HCT116 (cell line): ENCODE results near the gene DDX24. TPM values are rescaled to one million over a fixed set of nuclear protein-coding genes. Genes with fewer than 3 reads are reported as not detected.

Experiments
- ATAC-seq: fragments of 200-7000 bp; cut with Tn5 transposase; 2 replicates; pipeline ENCODE4 v1.9.1; 2020; ENCODE audit warnings: mild to moderate bottlenecking, moderate library complexity
- BruUV-seq: library from RNA; stranded (reverse); fragments of 400-500 nt; replicated peaks from 2 replicates; lab custom pipeline; 2021; lab: Mats Ljungman, UMichigan
- CTCF ChIA-PET: fragments of 300-600 bp; sonication (Branson Sonifier 250); formaldehyde crosslinking; loops from one replicate; lab custom pipeline; 2021; ENCODE audit warnings: antibody characterized with exemption; lab: Charles Lee
- POLR2A ChIA-PET: fragments of 300-600, 350-600 bp; sonication (Branson Sonifier 250); formaldehyde crosslinking; loops from one replicate; lab custom pipeline; 2021; ENCODE audit warnings: antibody characterized with exemption; lab: Charles Lee
- RAD21 ChIA-PET, 2 experiments: fragments of 300-600 bp; sonication (Branson Sonifier 250); formaldehyde crosslinking; loops; one replicate each; lab custom pipeline; 2023; ENCODE audit warnings: low total read pairs in 2 of 2; ENCODE audit not compliant: uncharacterized antibody in 2 of 2, unreplicated experiment in 2 of 2, low non-redundant PET in 1 of 2; lab: Charles Lee
- DNase-seq: peaks from one replicate; pipeline ENCODE4 v3.0.0-alpha.2; 2010; ENCODE audit warnings: low read depth, low spot score
- H2AFZ ChIP-seq: fragments of 200-600 bp; shearing (Covaris generic), sonication (generic); 2 replicates; pipeline ENCODE4 v1.6.1; 2017; ENCODE audit warnings: low read depth, mixed run types, mixed read lengths, antibody characterized with exemption, low read length; ENCODE audit not compliant: poor library complexity, severe bottlenecking
- H3K27ac ChIP-seq: 2 replicates; pipeline ENCODE4 v1.5.1; 2012; ENCODE audit warnings: low read depth, low read length
- H3K27me3 ChIP-seq: fragments of 200-600 bp; sonication (generic); 2 replicates; pipeline ENCODE4 v1.6.1; 2016; ENCODE audit warnings: mixed run types, low read length, mixed read lengths; ENCODE audit not compliant: insufficient read depth
- H3K36me3 ChIP-seq, 2 experiments: fragments of 200-500 bp in 1 of 2; fragments of 200-600 bp in 1 of 2; sonication (Bioruptor generic) in 1 of 2; sonication (generic) in 1 of 2; 2 replicates each; pipeline versions ENCODE4 v1.5.1 to v1.6.1; 2014 to 2016; ENCODE audit warnings: low read length in 2 of 2, inconsistent platforms in 1 of 2, mixed read lengths in 1 of 2, mixed run types in 1 of 2; ENCODE audit not compliant: insufficient read depth in 2 of 2, control insufficient read depth in 1 of 2
- H3K4me1 ChIP-seq, 2 experiments: fragments of 200-600 bp in 1 of 2; sonication (generic) in 1 of 2; 2 replicates each; pipeline versions ENCODE4 v1.5.1 to v1.6.1; 2012 to 2017; ENCODE audit warnings: low read length in 2 of 2, inconsistent platforms in 1 of 2, mild to moderate bottlenecking in 1 of 2, mixed read lengths in 1 of 2, mixed run types in 1 of 2, moderate library complexity in 1 of 2; ENCODE audit not compliant: insufficient read depth in 2 of 2, control insufficient read depth in 1 of 2
- H3K4me2 ChIP-seq: fragments of 200-600 bp; sonication (generic); 2 replicates; pipeline ENCODE4 v1.6.1; 2017; ENCODE audit warnings: mixed run types, low read length, mixed read lengths
- H3K4me3 ChIP-seq, 2 experiments: fragments of 200-600 bp in 1 of 2; sonication (generic) in 1 of 2; replicated peaks in 1 of 2; 2 replicates each; pipeline ENCODE4 v1.5.1; 2011 to 2016; ENCODE audit warnings: low read length in 2 of 2, control low read depth in 1 of 2, low read depth in 1 of 2, mild to moderate bottlenecking in 1 of 2, mixed read lengths in 1 of 2, mixed run types in 1 of 2
- H3K79me2 ChIP-seq: fragments of 200-600 bp; sonication (generic); 2 replicates; pipeline ENCODE4 v1.6.1; 2017; ENCODE audit warnings: mild to moderate bottlenecking, mixed run types, low read length, moderate library complexity, mixed read lengths; ENCODE audit not compliant: insufficient read depth
- H3K9ac ChIP-seq: fragments of 200-600 bp; sonication (generic); 2 replicates; pipeline ENCODE4 v1.6.1; 2016; ENCODE audit warnings: low read length, mixed read lengths
- H3K9me2 ChIP-seq: fragments of 200-600 bp; sonication (generic), shearing (Covaris generic); 2 replicates; pipeline ENCODE4 v1.6.1; 2017; ENCODE audit warnings: mixed run types, mild to moderate bottlenecking, moderate library complexity; ENCODE audit not compliant: insufficient read depth
- H3K9me3 ChIP-seq, 2 experiments: fragments of 200-500 bp in 1 of 2; fragments of 200-600 bp in 1 of 2; sonication (Bioruptor generic) in 1 of 2; sonication (generic) in 1 of 2; 2 replicates each; pipeline ENCODE4 v1.6.1; 2014 to 2017; ENCODE audit warnings: low read length in 2 of 2, mixed read lengths in 2 of 2, inconsistent platforms in 1 of 2, low read depth in 1 of 2, mild to moderate bottlenecking in 1 of 2, mixed run types in 1 of 2, moderate library complexity in 1 of 2; ENCODE audit not compliant: control insufficient read depth in 1 of 2, insufficient read depth in 1 of 2
- H4K20me1 ChIP-seq: fragments of 200-600 bp; sonication (generic), shearing (Covaris generic); 2 replicates; pipeline ENCODE4 v1.6.1; 2017; ENCODE audit warnings: mixed run types, mild to moderate bottlenecking, moderate library complexity; ENCODE audit not compliant: insufficient read depth
- ATF3 ChIP-seq: IDR thresholded peaks from 2 replicates; pipeline ENCODE4 v1.6.1; 2012
- CEBPB ChIP-seq: IDR thresholded peaks from 2 replicates; pipeline ENCODE4 v1.6.1; 2012; ENCODE audit warnings: low read depth
- CTCF ChIP-seq, 3 experiments: fragments of 200-600 bp in 1 of 3; sonication (generic) in 1 of 3; IDR thresholded peaks in 2 of 3; conservative IDR thresholded peaks in 1 of 3; 2 replicates each; pipeline ENCODE4 v1.5.1; 2012 to 2017; ENCODE audit warnings: low read depth in 2 of 3, low read length in 2 of 3, antibody characterized with exemption in 1 of 3, borderline replicate concordance in 1 of 3, control low read depth in 1 of 3, mild to moderate bottlenecking in 1 of 3, mixed read lengths in 1 of 3, mixed run types in 1 of 3, moderate library complexity in 1 of 3; ENCODE audit not compliant: insufficient read depth in 1 of 3
- ELF1 ChIP-seq: IDR thresholded peaks from 2 replicates; pipeline ENCODE4 v1.6.1; 2012; ENCODE audit warnings: low read depth, borderline replicate concordance
- EZH2 ChIP-seq: fragments of 200-600 bp; sonication (generic); IDR thresholded peaks from 2 replicates; pipeline ENCODE4 v1.6.1; 2017; ENCODE audit warnings: antibody characterized with exemption, mixed run types
- EZH2phosphoT487 ChIP-seq: fragments of 200-600 bp; IDR thresholded peaks from 2 replicates; pipeline ENCODE4 v1.6.1; 2018; ENCODE audit warnings: antibody characterized with exemption, borderline replicate concordance
- FOSL1 ChIP-seq: IDR thresholded peaks from 2 replicates; pipeline ENCODE4 v1.6.1; 2012; ENCODE audit warnings: low read depth
- MAX ChIP-seq: IDR thresholded peaks from 2 replicates; pipeline ENCODE4 v1.6.1; 2012
- POLR2A ChIP-seq: IDR thresholded peaks from 2 replicates; pipeline ENCODE4 v1.7.0; 2011; ENCODE audit warnings: borderline replicate concordance; ENCODE audit not compliant: insufficient read depth, insufficient read length; ENCODE audit errors: extremely low read depth
- POLR2AphosphoS5 ChIP-seq: IDR thresholded peaks from 2 replicates; pipeline ENCODE4 v1.6.1; 2011; ENCODE audit warnings: mild to moderate bottlenecking, low read depth, low read length, moderate library complexity
- RAD21 ChIP-seq: IDR thresholded peaks from 2 replicates; pipeline ENCODE4 v1.6.1; 2012; ENCODE audit warnings: low read depth, mild to moderate bottlenecking
- SIN3A ChIP-seq: IDR thresholded peaks from 2 replicates; pipeline ENCODE4 v1.6.1; 2012; ENCODE audit warnings: low read depth
- SP1 ChIP-seq: IDR thresholded peaks from 2 replicates; pipeline ENCODE4 v1.6.1; 2012; ENCODE audit warnings: low read depth
- SRF ChIP-seq: IDR thresholded peaks from 2 replicates; pipeline ENCODE4 v1.6.1; 2012; ENCODE audit warnings: low read depth
- TCF7L2 ChIP-seq: IDR thresholded peaks from 2 replicates; pipeline ENCODE4 v1.7.0; 2011; ENCODE audit warnings: borderline replicate concordance, inconsistent platforms; ENCODE audit not compliant: insufficient read depth, insufficient read length; ENCODE audit errors: extremely low read depth
- YY1 ChIP-seq: IDR thresholded peaks from 2 replicates; pipeline ENCODE4 v1.6.1; 2011; ENCODE audit warnings: low read length, low read depth, moderate library complexity, mild to moderate bottlenecking; ENCODE audit not compliant: insufficient replicate concordance; ENCODE audit errors: extremely low read depth
- ZFX ChIP-seq: fragments of 450-650 bp; IDR thresholded peaks from 2 replicates; pipeline ENCODE4 v1.6.1; 2017
- ZNF274 ChIP-seq: fragments of 200-500 bp; sonication (Bioruptor generic); IDR thresholded peaks from 2 replicates; pipeline ENCODE4 v1.6.1; 2014; ENCODE audit warnings: mild to moderate bottlenecking, low read depth, low read length, inconsistent platforms
- intact Hi-C: fragments of 100-400 bp; cut with micrococcal nuclease; formaldehyde crosslinking; loops from 2 replicates; pipeline ENCODE4 v1.10.0; 2022
- total RNA-seq: library from RNA; stranded (reverse); gene quantifications from one replicate; pipeline ENCODE4 v1.2.1, GENCODE V29; 2021; ENCODE audit not compliant: unreplicated experiment
- TF ChIP-seq, protein P1 (sequence below): IDR thresholded peaks from 2 replicates; pipeline ENCODE4 v1.6.1; 2011; ENCODE audit warnings: mild to moderate bottlenecking, low read length, moderate library complexity; ENCODE audit not compliant: insufficient replicate concordance; ENCODE audit errors: extremely low read depth

DDX24 gene
- total RNA-seq, 1 experiment from 2014 or later, result 169 TPM

DNA sequence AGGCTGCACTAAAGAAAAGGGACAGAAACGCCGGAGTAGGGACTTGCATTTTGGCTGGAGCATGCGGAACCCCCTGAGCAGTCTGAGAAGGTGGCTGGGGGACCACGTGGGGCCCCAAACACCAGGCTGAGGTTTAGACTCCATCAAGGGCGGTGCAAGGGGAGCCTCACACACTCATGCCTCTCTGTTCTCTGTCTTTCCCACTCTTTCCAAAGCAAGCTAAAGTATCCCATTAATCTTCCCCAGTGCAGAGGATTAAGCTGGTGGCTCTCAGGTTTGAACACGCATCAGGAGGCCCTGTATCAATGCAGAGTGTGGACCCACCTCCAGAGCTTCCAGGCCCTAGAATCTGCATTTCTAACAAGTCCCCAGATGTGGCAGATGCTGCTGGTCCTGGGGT is 70.4 kb downstream of the DDX24 start:
- Histone ChIP-seq H3K4me2 (no peak overlapping the region), H3K9ac (no peak overlapping the region), H3K27me3 (no peaks in the 10 kb centered on the region), H3K36me3 (no peaks in the 10 kb centered on the region), H3K79me2 (no peaks in the 10 kb centered on the region), H3K4me1 (peaks cover 2 to 11% of the 10 kb centered on the region in 2 experiments; a peak in 1 of 4 replicates), H2AFZ (no peak overlapping the region), H3K27ac (no peak overlapping the region), H3K9me3 (no peaks in the 10 kb centered on the region), H4K20me1 (no peaks in the 10 kb centered on the region), H3K4me3 (no peak overlapping the region), H3K9me2 (no peaks in the 10 kb centered on the region)
- POLR2A ChIA-PET, result no interaction called here
- intact Hi-C loops, result no loop called here
- no peak for DNase-seq
- BruUV-seq, result no TSS peak
- ATAC-seq, result no peak
- RAD21 ChIA-PET, result no interaction called here
- CTCF ChIA-PET, result interaction anchor here (1.5 kb wide), 1 partner anchor 15 kb away, joined by 4 read pairs; the partner anchor contains the start of gene OTUB2
- TF ChIP-seq, protein P1, sequence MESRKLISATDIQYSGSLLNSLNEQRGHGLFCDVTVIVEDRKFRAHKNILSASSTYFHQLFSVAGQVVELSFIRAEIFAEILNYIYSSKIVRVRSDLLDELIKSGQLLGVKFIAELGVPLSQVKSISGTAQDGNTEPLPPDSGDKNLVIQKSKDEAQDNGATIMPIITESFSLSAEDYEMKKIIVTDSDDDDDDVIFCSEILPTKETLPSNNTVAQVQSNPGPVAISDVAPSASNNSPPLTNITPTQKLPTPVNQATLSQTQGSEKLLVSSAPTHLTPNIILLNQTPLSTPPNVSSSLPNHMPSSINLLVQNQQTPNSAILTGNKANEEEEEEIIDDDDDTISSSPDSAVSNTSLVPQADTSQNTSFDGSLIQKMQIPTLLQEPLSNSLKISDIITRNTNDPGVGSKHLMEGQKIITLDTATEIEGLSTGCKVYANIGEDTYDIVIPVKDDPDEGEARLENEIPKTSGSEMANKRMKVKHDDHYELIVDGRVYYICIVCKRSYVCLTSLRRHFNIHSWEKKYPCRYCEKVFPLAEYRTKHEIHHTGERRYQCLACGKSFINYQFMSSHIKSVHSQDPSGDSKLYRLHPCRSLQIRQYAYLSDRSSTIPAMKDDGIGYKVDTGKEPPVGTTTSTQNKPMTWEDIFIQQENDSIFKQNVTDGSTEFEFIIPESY, result no peak
- TF ChIP-seq SRF (no peak), SP1 (no peak), ELF1 (no peak), CTCF (IDR thresholded peaks at IDR 0.05 in 2 of 3, conservative IDR thresholded peaks at IDR 0.05 in 1 of 3; ENCODE audit: borderline replicate concordance in 1 of 3, insufficient read depth in 1 of 3, low read depth in 2 of 3, low read length in 2 of 3) (no peak), YY1 (no peak), ZFX (no peak), ATF3 (no peak), SIN3A (no peak), POLR2AphosphoS5 (no peak), MAX (no peak), FOSL1 (no peak), RAD21 (no peak), CEBPB (no peak), EZH2phosphoT487 (no peak), ZNF274 (no peak), EZH2 (no peak), POLR2A (no peak), TCF7L2 (no peak)
